Mucosa of descending colon (tissue), 3 donors: ENCODE measurements around the gene TNIK. TPM values are rescaled to one million over a fixed set of nuclear protein-coding genes. Genes with fewer than 3 reads are reported as not detected.

Experiments
- ATAC-seq: fragments of 200-7000 bp; cut with Tn5 transposase; one replicate; pipeline ENCODE4 v1.9.1; 2020; ENCODE audit warnings: mild to moderate bottlenecking, moderate library complexity
- DNase-seq, 3 donors: peaks; one replicate each; pipeline ENCODE4 v3.0.0-alpha.2; 2020
- H3K36me3 ChIP-seq: fragments of 200-600 bp; one replicate; pipeline ENCODE4 v1.8.0; 2021; ENCODE audit warnings: low read depth, mild to moderate bottlenecking
- H3K4me1 ChIP-seq: fragments of 200-600 bp; one replicate; pipeline ENCODE4 v1.8.0; 2021; ENCODE audit warnings: low read depth, mild to moderate bottlenecking
- H3K4me3 ChIP-seq: fragments of 200-600 bp; one replicate; pipeline ENCODE4 v1.8.0; 2021; ENCODE audit warnings: mild to moderate bottlenecking
- H3K9me3 ChIP-seq: fragments of 200-600 bp; one replicate; pipeline ENCODE4 v1.8.0; 2021; ENCODE audit warnings: mild to moderate bottlenecking
- intact Hi-C, 2 donors: fragments of 100-400 bp; cut with DNase I in 1 of 2; cut with micrococcal nuclease in 1 of 2; formaldehyde crosslinking; loops; one replicate each; pipeline versions ENCODE4 v1.11.0 to v1.11.1; 2022; cut with DNase I, micrococcal nuclease
- total RNA-seq, 3 donors: library from RNA; stranded (reverse); fragmentation: NEBNext Ultra II Directional in 2 of 3; extraction: Animal tissue kit (Norgen Biotek cat#: 25700) in 2 of 3; gene quantifications; one replicate each; pipeline versions ENCODE4 v1.2.1 to v1.2.4, GENCODE V29; 2021 to 2023
- TF ChIP-seq, protein P1 (sequence below): fragments of 200-600 bp; IDR thresholded peaks from one replicate; pipeline ENCODE4 v1.8.0; 2022; ENCODE audit warnings: antibody characterized with exemption, mild to moderate bottlenecking
- donor health status: DM: no; HTN: no; CAD: no; lungs with moderate emphysema.
- donor health status: DM: no; HTN: no; CAD: no.
- donor health status: DM: no; HTN: yes; CAD: no.

The TNIK gene
- total RNA-seq, 3 donors from 2014 or later = 27.2 to 33.0 (median 28.0) TPM

DNA sequence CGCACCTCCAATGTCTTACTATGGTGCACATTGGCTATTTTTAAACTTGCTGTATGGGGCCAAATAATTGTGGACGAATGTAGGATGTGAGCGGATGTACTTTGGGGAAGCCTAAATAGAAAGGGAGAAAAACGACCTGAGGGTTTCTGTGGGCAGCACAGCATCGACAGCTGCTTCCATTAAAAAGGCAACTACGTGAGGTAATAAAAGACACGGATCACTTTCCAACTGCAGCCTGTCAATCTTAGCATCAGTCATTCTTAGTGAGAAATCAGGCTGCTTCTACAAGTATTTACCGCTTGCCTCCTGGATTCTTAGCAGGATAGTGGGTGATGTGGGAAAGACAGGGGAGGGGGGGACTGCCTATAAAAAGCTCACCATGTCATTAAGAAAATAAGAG is 247.0 kb downstream of the TNIK start:
- H3K4me1 ChIP-seq = no peaks in the 10 kb centered on the region
- intact Hi-C loops = no loop called here
- H3K36me3 ChIP-seq = no peaks in the 10 kb centered on the region
- H3K4me3 ChIP-seq = no peak overlapping the region
- TF ChIP-seq, protein P1, sequence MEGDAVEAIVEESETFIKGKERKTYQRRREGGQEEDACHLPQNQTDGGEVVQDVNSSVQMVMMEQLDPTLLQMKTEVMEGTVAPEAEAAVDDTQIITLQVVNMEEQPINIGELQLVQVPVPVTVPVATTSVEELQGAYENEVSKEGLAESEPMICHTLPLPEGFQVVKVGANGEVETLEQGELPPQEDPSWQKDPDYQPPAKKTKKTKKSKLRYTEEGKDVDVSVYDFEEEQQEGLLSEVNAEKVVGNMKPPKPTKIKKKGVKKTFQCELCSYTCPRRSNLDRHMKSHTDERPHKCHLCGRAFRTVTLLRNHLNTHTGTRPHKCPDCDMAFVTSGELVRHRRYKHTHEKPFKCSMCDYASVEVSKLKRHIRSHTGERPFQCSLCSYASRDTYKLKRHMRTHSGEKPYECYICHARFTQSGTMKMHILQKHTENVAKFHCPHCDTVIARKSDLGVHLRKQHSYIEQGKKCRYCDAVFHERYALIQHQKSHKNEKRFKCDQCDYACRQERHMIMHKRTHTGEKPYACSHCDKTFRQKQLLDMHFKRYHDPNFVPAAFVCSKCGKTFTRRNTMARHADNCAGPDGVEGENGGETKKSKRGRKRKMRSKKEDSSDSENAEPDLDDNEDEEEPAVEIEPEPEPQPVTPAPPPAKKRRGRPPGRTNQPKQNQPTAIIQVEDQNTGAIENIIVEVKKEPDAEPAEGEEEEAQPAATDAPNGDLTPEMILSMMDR = no peak
- H3K9me3 ChIP-seq = no peaks in the 10 kb centered on the region
- ATAC-seq (no peak), DNase-seq (no peak)

DNA sequence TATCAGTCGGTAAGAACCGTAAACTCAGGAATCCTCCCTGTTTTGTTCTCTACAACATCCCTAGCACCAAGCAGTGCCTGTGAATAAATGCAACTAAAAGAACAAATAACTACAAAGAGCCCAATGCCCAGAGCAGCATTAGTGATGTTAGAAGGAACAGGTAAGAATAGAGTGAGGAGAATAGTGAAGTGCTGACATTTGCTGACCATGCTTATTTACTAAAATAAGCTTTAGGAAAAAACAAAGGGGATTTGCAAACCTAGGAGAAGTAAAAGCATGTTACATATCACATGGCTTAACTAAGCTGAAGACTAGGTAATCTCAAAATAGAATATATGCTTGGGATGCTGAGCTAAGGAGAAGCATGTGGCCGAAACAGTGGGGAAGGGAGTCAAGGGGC is 247.6 kb downstream of the TNIK start:
- Histone ChIP-seq H3K4me1 (no peaks in the 10 kb centered on the region), H3K9me3 (no peaks in the 10 kb centered on the region), H3K4me3 (no peak overlapping the region), H3K36me3 (no peaks in the 10 kb centered on the region)
- intact Hi-C loops = no loop called here
- TF ChIP-seq, protein P1 = no peak
- DNase-seq = no peak
- ATAC-seq = no peak

DNA sequence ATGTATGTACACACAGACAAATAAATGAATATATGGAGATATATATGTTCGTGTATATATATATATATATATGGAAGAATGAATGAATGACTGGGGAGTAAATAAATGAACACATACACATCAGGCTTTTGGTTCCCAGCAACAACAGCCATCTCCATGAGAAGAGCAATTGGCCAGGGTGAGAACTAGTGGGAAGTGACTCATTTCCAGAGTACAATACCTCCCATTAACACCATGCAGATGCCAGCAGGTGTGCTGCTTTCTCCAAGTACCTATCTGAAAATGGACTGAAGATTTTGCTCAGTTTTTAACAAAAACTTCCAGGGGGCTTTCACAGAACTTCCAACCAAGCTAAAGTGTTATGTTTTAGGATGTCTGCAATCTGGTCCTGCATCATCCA is 253.9 kb downstream of the TNIK start:
- no peak for DNase-seq
- TF ChIP-seq, protein P1 = no peak
- no peak for ATAC-seq
- H3K4me1 ChIP-seq = no peaks in the 10 kb centered on the region
- intact Hi-C loops = no loop called here
- no peaks in the 10 kb centered on the region for H3K9me3 ChIP-seq
- no peaks in the 10 kb centered on the region for H3K36me3 ChIP-seq
- H3K4me3 ChIP-seq = no peak overlapping the region

DNA sequence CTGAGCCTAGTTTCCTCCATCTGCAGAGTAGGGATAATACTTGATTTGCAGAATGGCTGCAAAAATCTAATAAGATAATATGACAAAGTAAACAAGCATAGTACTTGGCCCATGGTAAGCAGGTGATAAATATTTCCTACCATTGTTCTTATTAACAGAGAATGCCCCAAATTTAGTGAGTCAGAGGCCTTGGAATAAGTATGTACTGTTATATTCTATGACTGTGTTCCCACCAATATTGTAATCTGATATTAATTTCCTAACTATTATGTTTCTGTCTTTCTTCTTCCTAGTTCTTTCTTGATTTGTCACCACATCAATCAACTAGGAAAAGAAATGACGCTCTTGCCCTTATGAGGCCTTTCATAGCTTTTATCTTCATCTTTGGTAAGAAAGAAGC is 255.3 kb downstream of the TNIK start:
- no peaks in the 10 kb centered on the region for H3K9me3 ChIP-seq
- intact Hi-C loops = no loop called here
- ATAC-seq = no peak

DNA sequence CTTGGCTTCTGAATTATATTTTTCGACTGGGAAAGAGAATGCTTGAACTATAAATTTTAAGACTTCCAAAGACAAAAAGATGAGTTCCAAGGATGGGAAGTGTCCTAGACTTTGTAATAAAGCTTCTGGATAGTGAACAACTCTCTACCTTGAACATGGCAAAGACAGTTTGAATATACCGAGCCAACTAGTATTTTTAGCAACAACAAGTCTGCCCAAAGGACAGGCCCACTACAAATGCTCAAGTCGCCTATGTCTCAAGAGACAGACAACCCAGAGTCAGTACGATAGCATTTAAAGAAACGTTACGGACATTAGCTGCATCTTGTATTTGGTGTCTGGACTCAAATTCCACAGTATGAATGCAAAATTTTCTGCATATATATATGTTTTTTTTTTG is 258.4 kb downstream of the TNIK start:
- TF ChIP-seq, protein P1 = no peak
- Histone ChIP-seq H3K4me1 (no peaks in the 10 kb centered on the region), H3K36me3 (no peaks in the 10 kb centered on the region), H3K4me3 (no peak overlapping the region), H3K9me3 (no peaks in the 10 kb centered on the region)
- intact Hi-C loops = no loop called here
- no peak for DNase-seq
- ATAC-seq = no peak

More for the DNA sequence above, 255.3 kb downstream of the TNIK start:
- Histone ChIP-seq H3K4me1 (no peaks in the 10 kb centered on the region), H3K36me3 (no peaks in the 10 kb centered on the region), H3K4me3 (no peak overlapping the region)
- DNase-seq = no peak
- TF ChIP-seq, protein P1 = no peak

DNA sequence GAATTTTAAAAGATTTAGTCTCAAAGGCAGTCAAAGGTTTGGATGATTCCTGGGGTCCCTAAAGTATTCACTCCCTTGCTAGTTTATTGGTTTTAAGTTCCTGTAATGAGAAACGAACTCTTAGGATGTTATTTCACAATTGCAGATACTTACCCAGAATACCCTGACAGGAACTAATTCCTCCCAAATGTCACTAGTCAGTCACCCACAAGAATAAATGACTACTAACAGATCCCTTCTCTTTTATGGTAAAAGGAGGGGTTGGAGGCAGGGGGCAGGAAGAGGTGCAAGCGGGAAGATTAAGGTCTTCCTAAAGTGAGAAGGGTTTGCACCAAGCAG is 259.5 kb downstream of the TNIK start:
- H3K4me3 ChIP-seq = no peak overlapping the region
- H3K9me3 ChIP-seq = no peaks in the 10 kb centered on the region
- intact Hi-C loops = no loop called here
- H3K4me1 ChIP-seq = no peaks in the 10 kb centered on the region
- DNase-seq = no peak
- no peaks in the 10 kb centered on the region for H3K36me3 ChIP-seq
- TF ChIP-seq, protein P1 = no peak
- ATAC-seq = no peak
